Measurements from ENCODE around the gene CLCN7.

Gene CLCN7

DNA sequence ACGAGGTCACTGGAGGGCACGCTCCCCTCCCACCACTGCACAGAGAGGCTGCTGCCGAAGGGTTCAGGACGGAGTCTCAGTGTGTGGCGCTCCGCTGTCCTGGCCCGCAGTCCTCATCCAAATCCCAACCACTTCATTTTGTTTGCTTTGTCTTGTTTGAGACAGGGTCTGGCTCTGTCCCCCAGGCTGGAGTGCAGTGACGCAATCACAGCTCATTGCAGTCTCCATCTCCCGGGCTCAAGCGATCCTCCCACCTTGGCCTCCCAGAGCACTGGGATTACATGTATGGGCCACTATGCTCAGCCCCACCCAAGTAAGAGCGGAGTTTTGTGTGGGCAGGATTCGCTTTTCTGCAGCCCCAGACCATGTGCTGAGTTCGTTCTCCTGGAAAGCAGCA, 73.1 kb downstream of the CLCN7 start:
- DNase-seq: no peak

DNA sequence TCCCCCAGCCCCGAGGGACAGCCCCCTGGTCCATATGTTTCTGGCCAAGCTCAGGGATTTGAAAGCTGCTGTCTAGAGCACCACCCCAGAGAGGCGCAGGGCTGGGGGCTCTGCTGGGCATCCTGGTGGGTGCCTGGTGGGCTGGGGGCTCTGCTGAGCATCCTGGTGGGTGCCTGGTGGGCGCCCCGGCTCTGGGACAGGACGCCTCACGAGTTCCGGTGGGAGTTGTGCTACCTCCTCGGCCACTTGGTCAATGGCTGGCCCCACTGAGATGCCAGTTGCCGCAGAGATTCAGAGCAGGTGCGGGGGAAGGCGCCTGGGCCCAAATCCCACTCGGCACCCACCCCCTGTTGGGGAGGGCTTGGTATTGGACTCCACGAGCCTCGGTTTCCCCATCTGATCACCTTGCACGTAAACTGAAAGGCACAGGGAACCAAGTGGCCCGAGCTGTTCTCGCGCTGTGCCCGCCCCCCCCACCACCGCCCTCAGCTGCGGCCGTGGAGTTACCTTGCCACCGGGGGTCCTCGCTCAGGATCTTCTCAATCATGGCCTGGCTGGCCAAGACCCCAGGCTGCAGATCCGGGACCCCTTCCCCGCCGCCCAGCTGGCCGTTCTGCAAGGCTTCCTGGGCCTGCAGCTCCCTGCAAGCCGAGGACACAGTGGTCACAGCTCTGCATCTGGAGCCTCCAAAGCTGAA, 73.6 kb downstream of the CLCN7 start:
- DNase-seq: no peak

DNA sequence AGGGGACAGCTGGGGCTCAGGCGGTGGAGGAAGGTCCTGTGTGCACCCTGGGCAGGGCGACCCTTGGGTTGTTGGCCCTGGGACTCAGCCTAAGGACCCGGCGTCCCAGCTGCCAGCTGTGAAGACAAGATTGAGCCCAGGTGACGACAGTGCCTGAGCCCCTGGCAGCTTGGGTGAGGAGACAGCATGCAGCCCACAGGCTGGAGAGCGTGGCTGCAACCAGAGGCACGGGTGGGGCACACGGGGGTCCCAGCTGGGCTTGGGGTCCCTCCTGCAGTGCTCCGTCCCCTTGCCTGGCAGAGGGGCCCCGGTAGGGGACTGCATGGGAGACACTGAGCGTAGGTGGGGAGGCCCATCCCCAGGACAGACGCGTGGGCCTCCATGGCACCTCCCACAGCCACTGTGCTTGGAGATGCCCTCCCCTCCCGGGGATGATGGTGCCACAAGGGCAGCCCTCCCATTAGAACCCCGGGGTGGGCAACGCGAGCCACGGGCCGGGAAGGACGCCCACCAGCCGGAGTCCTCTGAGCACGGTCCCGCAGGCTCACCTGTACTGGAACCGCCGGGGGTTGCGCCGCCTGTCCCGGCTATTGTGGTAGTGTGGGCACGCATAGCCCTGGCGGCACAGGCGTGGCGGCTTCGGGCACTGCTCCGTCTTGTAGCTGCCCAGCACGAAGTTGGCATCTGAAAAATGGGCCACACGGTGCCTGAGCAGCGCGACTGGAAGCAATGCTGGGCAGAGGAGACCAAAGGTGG, 75.8 kb downstream of the CLCN7 start:
- no peak for DNase-seq

DNA sequence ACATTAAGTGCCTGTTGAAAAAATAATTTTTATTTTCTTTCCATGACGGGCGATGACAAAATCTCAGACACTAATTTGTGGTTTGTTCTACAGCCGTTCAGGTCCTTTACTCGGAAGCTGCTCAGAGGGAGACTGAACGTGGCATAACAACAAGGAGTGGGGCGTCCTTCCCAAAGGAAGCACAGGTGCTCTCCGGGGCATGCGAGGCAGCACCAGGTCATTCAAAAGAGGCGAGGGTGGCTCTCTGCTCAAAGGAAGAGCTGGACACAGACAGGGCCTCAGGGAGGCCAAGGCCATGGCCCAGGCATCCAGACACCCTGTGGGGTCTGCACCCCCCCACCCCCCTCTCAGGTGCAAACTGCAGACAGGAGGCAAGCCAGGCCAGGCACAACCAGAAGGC, 76.5 kb downstream of the CLCN7 start:
- no peak for DNase-seq

DNA sequence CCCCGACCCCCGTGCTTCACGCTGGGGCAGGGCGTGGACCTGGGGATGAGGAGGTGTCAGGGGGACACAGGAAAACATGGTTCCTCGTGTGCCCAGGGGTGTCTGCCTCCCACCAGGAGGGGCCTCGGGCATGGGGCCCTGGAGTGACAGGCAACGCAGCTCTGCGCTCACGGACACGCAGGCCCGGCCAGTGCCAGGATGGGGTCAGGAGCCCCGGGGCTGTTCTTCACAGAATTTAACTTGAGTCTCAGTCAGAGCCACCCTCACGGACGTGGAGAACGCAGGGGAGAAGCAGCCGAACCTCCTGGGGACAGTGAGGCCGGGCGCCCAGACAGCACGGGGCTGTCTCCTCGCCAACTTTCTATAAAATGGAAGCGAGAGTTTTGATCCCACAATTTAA, 77.0 kb downstream of the CLCN7 start:
- no peak for DNase-seq

DNA sequence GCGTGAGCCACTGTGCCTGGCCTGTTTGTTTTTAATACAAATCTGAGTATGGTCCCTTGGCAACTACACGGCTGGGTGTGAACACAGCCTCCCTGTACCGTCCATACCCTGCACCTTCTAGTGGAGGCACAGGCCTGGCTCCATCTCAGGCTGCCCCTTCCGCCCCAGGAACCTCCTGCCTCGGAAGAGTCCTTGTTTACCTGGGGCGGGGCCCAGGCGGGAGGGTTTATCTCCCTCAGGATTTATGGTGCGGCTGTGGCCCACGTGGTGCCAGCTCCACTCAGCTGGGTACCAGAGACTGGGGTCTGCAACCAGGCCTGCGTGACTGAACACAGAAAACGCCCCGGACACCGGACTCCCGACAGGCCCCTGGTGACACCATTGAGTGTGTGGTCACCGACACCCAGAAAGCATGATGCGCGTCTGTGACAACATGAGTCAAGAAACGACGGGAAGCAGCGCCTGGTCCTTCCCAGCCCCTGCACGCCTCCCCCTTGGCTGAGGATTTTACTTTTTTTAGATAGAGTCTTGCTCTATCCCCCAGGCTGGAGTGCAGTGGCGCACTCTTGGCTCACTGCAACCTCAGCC, 79.3 kb downstream of the CLCN7 start:
- no peak for DNase-seq

All from T-helper 1 cell (primary cell).